ENCODE results near the gene CORO2A.

Gene CORO2A

GRCh38 chr9:98168153-98168780 lies 24.2 kb downstream of the CORO2A start:
- no peak for DNase-seq (ENCODE audit: low spot score)

GRCh38 chr9:98164912-98165311 lies 27.5 kb downstream of the CORO2A start:
- no peak for DNase-seq (ENCODE audit: low spot score)

GRCh38 chr9:98162613-98163012 lies 29.8 kb downstream of the CORO2A start:
- no peak for DNase-seq (ENCODE audit: low spot score)

- no peak for DNase-seq (ENCODE audit: low spot score)
Observed at GRCh38 chr9:98161851-98162250, 30.6 kb downstream of the CORO2A start.

- no peak for DNase-seq (ENCODE audit: low spot score)
Observed at GRCh38 chr9:98159790-98160189, 32.6 kb downstream of the CORO2A start.

GRCh38 chr9:98159301-98159700 lies 33.1 kb downstream of the CORO2A start:
- no peak for DNase-seq (ENCODE audit: low spot score)

- DNase-seq (ENCODE audit: low spot score) = no peak
Observed at GRCh38 chr9:98158071-98158831, 34.2 kb downstream of the CORO2A start.

GRCh38 chr9:98157372-98157771 lies 35.1 kb downstream of the CORO2A start:
- DNase-seq (ENCODE audit: low spot score) = no peak

GRCh38 chr9:98154678-98155077 lies 37.8 kb downstream of the CORO2A start:
- DNase-seq (ENCODE audit: low spot score) = no peak

GRCh38 chr9:98152526-98152925 lies 39.9 kb downstream of the CORO2A start:
- DNase-seq (ENCODE audit: low spot score) = no peak

GRCh38 chr9:98150721-98151120 lies 41.7 kb downstream of the CORO2A start:
- DNase-seq (ENCODE audit: low spot score) = no peak

GRCh38 chr9:98150164-98150563 lies 42.3 kb downstream of the CORO2A start:
- DNase-seq (ENCODE audit: low spot score) = no peak

- DNase-seq (ENCODE audit: low spot score) = no peak
Observed at GRCh38 chr9:98149422-98149821, 43.0 kb downstream of the CORO2A start.

- no peak for DNase-seq (ENCODE audit: low spot score)
Observed at GRCh38 chr9:98148486-98148885, 44.0 kb downstream of the CORO2A start.

GRCh38 chr9:98147582-98147981 lies 44.9 kb downstream of the CORO2A start:
- DNase-seq (ENCODE audit: low spot score) = no peak

- DNase-seq (ENCODE audit: low spot score) = no peak
Observed at GRCh38 chr9:98146101-98146991, 46.1 kb downstream of the CORO2A start.

GRCh38 chr9:98144631-98145030 lies 47.8 kb downstream of the CORO2A start:
- no peak for DNase-seq (ENCODE audit: low spot score)

- no peak for DNase-seq (ENCODE audit: low spot score)
Observed at GRCh38 chr9:98144076-98144475, 48.4 kb downstream of the CORO2A start.

- no peak for DNase-seq (ENCODE audit: low spot score)
Observed at GRCh38 chr9:98142925-98143481, 49.4 kb downstream of the CORO2A start.

GRCh38 chr9:98142182-98142907 lies 50.1 kb downstream of the CORO2A start:
- no peak for DNase-seq (ENCODE audit: low spot score)

GRCh38 chr9:98140503-98140902 lies 51.9 kb downstream of the CORO2A start:
- DNase-seq (ENCODE audit: low spot score) = no peak

GRCh38 chr9:98136489-98136888 lies 55.9 kb downstream of the CORO2A start:
- no peak for DNase-seq (ENCODE audit: low spot score)
